ENCODE measurements around the gene SYT8.

The SYT8 gene

DNA sequence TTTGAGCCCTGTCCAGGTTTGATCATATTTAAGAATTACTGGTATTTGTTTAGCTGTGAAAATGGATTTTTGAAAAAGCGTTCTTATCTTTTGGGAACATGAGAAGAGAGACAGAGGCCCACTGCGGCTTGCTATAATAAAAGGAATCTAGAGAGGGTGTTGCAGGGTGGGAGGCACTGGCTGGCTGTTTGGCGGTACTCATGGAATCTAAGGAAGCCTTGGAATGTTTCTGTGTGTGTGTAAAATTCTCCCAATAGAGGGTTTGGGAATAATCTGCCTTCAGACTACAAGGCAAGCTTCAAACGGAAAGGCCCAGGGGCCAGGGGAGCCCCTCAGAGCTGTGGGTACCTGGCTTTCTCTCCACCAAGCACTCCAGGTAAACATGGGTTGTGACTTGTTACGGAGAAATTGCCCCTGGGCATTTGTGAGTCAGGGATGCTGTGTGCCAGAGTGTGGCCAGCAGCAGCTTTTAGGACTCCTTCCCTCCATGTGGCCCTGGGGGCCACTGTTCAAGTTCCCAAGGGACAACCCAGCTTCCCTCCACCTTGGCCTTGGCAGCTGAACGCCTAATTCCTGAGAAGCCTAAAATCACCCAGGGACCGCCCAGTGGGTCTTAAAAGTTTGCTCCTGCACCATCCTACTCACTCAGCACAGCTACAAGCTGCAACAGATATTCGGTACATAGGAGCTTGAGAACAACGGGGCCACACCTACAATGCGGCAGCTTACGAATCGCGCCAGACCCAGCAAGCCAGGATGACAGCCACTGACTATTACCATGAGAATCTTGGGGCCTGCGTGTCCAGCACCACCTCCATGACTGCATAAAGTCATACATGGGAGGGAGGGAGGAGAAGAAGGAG lies 14.1 kb upstream of the SYT8 start:
- DNase-seq: no peak

DNA sequence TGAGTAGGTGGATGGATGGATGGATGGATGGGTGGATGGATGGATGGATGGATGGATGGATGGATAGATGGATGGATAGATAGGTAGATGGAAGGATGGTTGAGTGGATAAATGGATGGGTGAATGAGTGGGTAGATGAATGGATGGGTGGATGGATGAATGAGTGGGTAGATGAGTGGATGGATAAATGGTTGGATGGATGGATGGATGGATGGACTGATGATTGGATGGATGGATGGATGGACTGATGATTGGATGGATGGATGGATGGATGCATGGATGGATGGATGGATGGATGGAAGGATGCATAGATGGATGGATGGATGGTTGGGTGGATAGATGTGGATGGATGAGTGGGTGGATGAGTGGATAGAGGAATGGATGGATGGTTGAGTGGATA lies 13.2 kb upstream of the SYT8 start:
- no peak for DNase-seq

DNA sequence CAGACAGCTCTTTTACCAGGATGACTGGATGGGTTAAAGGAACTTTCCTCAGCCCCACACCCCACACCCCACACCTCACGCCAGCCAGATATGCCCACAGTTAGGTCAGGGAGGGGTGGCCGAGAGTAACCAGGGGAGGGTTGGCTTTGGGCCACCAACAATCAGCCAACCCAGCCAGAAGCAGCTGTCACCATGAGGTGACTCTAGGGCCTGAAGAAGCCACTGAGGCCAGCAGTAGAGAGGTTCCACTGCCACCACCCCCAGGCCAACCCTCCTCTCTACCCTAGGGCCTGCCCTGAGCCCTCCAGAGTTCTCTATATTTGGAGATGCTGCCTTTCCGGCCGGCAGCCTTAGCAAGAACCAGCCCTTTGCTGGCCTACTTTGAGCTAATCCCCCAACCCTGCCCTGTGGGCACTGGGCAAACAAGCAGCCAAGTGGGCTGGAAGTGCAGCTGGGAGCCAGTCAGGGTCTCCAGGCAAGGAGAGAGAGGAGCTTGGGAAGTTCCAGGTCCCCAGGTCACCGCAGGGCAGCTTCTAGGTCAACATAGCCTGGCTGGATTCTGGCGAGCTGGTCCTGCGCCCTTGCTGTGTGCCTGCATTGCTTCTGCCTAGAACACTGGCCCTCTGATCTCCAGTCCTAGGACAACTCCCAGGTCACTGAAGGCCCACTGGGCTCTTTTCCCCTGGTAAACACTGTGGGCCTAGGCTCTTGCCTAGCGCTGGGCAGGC lies 12.0 kb upstream of the SYT8 start:
- no peak for DNase-seq

DNA sequence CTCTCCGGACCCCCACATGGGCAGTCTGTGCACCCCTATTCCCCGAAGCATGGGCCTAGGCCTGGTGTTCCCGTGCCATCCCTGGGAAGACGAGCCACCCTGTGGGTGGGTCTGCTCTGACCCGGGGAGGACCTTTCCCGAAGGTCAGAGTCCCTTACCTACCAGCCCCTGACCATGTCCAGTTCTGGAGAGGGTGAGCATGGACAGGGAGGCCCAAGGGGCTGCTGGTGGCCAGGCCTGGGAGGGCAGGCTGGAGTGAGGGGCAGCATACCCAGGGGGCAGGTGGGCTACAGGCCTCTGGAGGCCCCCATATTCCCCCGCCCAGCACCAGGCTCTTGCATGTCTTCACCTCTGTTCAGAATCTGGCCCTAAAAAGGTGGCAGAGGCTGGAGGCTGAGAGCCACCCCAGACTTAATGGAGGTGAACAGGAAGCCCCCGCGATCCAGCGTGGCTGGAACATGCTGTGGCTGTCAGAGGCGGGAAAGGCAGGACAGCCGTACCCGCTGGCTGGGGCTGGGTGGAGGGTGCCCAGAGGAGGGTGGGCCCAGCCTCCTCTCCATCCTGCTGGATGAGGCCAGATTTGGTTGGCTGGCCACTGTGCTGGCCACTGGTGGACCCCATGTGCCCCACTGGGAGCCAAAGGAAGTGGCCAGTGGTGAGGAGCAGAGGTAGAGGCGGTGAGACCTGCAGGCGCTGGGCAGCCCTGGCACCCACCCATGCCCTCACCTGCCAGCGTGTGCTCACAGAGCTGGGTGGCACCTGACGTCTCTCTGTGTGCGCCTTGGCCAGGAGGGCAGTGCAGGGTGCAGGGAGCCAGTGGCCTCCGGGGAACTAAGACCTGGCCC lies 11.2 kb upstream of the SYT8 start:
- no peak for DNase-seq

DNA sequence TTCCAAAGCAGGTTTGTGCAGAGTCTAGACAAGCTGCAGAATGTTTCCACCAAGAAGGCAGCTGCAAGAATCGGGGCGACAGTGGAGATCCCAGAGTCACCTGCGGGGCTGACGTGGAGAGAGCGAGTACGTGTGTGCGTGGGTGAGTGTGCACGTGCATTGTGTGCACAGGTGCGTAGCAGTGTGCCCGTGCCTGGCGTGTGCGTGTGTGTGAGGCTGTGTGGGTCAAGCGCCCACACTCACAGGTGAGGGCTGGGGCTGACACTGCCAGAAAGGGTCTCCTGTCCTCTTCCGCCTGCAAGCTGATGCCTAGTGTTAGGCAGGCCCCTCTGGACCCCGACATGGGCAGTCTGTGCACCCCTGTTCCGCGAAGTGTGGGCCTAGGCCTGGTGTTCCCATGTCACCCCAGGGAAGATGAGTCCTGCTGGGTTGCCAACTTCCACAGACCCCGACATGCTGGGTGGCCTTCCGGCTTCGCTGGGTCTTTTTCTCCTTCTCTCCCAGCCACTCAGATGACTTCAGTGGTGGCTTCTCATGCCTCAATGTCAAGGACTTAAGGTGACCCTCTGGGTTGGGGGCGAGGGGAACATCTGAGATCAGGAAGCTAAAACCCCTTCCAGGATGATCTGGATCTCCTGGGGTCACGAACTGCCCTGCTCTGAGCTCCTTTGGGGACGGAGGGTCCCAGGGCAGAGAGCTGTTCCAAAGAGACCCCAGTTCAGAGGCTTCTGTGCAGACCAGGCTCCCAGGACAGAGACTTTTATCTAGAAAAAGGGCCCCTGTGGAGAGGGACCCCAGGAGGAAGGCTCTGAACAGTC lies 10.4 kb upstream of the SYT8 start:
- DNase-seq: no peak

DNA sequence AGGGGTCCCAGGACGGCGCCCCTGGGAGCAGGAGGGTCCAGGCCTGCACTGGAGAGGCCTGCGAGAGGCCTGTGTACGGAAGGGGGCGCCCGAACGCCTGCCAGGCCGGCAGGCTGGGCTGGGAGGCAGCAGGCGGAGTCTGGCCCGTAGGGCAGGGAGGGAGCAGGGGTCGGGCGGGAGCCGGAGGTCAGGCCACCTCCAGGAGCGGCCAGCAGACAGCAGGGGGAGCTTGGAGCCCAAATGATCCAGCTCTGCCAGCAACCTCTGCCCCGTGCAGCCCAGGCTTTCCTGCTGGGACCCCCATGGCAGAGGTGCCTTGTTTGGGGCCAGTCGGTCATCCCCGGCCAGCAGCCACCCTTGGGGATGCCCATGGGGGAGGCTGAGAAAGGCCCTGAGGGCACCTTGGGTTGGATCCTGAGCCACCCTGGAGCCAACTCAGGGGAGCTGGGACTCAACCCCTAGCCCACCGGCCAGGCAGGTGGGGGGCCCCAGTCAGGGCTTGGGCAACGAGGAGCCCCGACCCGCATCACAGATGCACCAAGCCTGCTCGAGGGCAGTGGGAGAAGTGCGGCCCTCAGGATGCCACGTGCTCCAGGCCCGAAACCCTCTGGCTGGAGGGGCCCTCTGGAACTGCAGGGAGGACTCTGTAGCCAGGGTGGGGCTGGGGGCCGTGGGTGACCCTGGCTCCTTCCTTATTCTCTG lies 9.6 kb upstream of the SYT8 start:
- DNase-seq: no peak

DNA sequence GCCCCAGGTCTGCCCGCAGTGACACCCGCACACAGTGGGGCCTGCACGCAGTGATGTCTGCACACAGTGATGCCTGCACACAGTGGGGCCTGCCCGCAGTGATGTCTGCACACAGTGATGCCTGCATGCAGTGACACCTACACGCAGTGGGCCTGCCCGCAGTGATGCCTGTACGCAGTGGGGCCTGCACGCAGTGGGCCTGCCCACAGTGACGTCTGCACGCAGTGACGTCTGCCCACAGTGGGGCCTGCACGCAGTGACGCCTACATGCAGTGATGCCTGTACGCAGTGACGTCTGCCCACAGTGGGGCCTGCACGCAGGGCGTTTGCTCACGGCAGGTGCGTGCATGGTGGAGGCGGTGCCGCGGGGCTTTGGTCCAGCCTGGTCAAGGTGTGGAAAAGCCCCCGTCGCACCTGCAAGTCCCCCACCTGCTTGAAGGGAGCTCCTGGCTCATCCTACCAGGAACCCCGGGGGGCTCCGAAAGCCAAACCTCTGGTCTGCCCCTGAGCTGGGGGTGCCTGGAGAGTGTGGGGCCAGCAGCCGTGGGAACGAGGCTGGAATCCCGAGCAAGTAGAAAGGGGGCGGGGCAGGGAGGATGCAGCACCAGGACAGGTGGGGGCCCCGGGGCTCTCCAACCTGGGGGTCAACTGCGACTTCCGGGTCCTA lies 8.9 kb upstream of the SYT8 start:
- no peak for DNase-seq

DNA sequence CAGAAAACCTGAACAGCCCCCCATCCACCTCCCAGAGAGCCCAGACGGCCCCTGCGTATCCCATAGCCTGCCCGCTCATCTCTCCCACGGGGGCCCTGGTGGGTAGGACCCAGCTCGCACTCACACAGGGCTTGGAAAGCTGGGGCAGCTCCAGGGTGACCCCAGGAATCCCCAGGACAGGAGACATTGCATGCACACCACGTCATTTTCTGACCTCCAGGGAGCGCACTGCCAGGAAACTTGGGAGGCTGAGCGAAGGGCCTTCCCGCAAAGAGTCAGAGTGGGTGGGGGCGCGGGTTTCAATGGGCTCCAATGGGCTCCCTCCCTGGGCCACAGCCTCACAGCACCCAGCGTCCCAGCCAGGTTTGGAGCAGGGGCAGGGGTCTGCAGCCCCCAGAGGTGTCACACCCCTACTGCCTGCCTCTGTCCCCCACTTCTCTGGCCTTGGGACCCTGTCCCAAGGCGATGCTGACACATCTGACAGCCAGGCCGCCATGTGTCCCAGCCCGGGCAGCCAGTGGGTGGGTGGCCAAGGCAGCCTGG lies 8.2 kb upstream of the SYT8 start:
- no peak for DNase-seq

DNA sequence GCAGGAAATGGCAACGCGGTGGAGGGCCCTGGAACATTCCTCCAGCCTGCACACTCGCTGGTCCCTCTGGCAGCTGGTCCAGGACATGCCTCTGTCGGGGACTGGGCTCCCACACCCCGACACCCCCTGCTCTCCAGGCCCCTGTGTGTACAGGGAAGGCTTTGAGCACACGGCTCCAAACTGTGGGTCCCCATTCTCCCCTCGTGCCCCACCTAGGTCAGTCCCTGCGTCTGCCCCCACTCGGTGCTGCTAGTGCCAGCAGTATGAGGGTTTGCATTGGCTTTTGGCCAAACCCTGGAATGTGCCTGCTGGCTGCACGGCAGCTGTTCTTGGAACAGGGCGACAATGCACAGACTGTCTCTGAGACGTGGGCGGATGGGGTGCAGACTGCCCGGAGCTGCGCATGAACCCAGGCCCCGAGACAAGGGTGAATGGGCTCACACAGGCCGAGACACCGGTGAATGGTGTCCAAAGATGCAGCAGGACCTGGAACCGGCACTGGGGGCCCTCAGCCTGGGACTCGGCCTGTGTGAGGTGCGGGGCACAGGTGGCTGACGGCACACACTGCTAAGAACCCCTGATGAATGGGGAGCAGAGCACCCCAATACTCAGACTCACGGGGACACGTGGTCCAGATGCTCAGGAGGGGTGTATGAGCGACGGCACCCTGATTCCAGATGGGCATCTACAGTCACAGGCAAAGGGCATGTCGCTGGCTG lies 7.5 kb upstream of the SYT8 start:
- DNase-seq: no peak

DNA sequence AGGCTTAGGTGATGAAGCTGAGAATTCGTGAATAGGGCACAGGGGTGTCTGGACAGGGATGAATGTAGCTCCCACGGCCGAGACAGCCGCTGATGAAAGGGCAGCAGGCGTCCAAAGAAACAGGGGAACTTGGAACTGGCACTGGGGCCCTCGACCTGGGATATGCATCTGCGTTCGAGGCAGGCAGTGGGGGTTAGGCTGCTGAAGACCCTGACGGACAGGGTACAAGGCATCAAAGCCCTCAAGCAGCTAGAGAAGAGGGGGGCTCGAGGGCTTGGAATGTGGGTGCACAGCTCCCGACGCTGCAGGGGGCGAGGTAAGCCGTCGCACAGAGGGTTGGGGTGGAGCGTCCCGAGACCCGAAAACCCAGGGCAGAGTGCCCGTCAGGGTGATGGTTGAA lies 6.9 kb upstream of the SYT8 start:
- no peak for DNase-seq

DNA sequence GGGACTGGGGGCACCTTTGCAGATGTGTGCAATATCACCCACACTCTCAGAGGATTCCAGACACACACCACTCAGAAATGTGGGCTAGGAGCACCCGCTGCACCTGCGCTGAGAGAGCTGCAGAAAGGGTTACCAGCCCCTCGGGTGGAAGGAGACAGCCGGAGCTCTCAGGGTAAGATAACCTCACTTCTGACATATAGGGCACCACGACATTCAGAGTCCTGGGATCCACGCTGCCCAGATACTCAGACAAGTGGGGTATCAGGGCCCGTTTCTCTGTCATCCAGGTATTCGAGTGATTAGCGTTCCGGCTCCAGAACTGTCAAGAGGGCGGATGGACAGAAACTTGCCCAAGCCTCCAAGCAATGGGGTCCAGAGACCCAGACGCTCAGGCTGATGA lies 6.2 kb upstream of the SYT8 start:
- no peak for DNase-seq

DNA sequence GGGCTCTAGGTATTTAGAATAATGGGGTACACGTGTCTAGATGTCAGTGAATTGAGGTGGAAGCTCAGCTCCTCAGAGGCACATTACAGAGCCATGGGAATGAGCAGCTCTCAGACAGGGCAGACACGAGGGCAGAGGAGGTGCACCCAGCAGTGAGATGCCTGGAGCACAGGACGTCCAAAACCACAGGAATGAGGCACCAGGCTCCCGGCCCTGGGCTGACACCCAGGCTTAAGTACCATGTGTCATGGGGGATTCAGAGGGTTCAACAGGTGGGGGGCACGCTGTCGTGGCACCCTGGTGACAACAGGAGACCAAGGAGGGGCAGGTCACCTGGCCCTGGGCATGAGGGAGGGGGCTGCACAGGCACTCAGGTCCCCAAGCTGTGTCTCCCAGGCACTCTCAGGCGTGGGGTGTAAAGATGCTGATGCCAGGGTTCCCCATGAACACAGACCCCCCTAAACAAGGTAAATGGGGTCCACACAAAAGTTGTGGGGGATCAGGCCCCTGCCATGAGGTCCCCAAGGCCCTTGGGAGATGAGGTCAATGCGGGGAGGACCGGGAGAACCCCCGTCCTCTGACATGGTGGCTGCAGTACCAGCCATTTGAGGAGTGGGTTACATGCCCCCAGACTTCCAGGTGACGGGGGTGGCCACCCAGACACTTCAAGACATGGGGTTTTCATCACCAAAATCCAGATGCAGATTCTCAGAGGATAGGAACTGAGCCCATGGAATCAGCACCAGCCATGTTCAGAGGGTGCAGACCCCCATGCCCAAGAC lies 5.6 kb upstream of the SYT8 start:
- no peak for DNase-seq

DNA sequence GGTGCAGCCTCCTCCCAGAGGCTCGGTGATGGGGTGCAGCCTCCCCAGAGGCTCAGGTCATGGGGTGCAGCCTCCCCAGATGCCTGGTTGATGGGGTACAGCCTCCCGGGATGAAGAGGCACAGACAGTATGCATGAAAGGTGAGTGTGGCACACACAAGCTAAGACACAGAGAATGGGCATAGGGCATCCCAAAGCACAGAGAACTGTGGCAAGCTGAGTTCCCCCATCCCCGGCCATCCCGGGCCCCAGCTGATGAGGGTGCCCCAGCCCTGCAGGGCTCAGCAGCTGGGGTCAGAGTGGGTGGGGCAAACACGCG lies 4.8 kb upstream of the SYT8 start:
- DNase-seq: no peak

DNA sequence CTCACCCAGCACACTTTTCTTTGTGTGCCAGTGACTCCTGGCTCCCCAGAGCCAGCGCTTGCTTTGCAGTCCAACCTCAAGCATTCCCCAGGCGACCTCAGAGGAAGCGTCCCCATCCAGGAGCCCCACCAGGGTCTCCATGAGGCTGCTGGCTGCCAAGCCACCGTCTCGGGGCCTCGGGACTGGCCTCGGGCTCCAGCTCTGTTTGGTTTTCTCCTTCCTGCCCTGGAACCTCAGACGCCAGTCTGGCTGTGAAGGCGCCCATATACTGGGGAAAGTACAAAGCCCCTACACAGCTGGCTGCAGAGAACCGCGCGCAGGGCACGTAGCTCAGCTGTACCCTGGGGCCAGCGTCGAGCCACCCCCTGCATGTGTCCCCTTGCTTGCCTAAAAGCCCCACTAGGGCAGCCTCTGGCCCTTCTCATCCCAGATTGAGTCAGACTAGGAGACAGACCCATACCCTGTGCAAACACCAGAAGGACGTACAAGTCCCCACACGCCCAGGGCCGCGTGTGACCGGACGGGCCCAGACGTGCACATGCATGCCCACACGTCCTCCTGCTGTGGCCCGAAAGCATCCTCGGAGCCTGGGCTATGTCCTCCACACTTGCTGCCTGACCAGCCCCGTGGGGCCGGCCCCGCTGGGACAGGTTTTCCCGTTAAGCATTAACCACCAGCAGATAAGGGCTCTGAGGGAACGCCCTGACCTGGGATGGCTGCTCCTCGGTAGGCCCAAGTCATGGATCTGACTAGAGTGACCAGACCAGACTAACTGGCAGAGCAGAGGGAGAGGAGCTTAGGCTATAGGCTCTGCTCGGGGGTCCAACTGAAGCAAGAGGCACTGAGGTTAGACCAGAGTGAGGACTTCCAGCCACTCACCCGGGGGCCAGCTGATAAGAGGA lies 4.2 kb upstream of the SYT8 start:
- no peak for DNase-seq

DNA sequence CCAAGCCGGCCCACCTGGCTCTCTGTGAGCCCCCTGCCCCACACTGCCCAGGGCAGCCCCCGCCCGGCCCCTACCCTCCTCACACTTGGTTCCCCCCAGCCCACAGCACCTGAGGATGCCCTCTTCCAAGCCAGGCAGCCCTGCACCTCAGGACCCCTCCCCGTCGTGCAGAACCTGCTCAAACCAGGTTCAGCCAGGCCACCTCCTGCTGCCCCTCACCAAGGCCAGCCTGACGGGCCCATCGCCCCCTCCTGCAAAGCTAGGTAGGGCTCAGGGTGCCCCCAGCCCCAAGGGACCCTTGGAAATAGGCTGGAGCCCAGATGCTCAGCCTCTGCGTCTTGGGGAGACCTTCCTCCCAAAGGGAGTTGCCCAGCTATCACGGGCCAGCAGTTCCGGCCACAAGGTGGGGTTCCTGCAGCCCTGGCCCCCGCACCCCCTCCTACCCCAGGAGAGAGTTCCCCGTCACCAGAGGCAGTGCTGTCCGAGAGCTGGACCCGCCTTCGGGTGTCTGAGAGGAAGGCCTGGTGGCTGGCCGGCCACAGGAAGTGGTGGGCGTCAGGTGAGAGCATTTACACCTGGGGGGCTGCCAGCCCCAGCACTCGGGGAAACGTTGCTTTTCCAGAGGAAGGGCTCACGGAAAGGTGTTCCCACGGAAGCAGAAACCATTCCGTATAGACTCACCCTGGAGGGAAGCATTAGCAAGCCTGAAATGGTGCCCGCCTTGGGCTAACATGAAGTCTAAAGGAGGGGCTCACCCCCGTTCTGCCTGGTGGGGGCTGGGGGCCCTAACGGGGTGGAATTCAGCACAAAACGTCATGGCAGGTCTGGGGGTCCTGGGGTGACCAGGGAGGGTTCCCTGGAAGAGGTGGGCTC lies 3.2 kb upstream of the SYT8 start:
- DNase-seq: no peak

DNA sequence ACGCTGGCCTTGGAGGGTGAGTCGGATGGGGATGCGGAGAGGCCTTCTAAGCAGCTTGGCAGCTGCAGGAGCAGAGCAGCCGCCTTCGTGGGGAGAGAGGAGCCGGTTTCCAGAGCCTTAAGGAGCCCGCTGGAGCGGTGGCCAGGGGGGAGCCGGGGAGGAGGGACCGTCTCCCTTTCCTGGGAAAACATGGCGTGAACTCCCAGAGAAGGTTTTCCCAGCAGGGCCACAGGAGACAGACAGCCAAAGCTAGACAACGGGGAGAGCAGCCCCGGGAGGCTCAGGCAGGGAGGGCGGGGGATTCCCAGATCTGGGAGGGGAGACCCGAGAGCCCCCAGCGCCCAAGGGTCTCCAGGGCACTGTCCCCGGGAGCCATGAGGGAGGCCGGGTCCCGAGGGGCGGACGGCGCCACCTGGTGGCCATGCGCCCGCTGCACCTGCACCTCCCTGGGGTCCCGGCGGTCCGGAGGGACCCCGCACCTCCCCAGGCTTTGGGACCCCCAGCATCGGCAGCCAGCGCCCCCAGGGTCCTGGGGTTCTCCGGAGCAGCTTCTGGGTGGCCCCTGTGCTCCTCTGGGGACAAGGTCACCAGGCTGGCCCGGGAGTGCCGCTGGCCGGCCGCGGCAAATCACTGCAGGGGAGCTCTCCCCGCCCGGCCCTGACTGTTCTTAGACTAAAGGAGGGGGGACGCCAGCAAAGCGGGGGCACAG lies 2.4 kb upstream of the SYT8 start:
- DNase-seq: no peak

DNA sequence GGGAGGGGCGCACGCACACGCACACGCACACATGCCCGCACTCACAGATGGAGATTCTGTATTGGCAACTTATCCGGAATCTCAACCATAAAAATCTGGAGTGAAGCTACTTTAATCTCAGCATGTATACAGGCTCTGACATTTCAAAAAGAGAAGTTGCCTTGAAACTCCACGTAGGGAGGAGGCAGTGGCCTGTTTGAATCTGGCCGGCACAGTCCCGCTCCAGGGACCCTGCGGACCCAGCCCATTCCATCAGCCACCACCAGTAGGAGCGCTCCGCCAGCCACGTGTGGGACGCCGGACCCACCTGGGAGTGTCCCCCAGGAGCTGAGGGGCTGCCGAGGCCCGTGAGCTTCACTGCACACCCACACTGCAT lies 1.9 kb upstream of the SYT8 start:
- no peak for DNase-seq
